Heart right ventricle (tissue), 16 donors: ENCODE measurements around the gene EZR. TPM values are rescaled to one million over a fixed set of nuclear protein-coding genes. Genes with fewer than 3 reads are reported as not detected.

Experiments used
- ATAC-seq, 8 donors: fragments of 200-7000 bp; cut with Tn5 transposase; one replicate each; pipeline ENCODE4 v1.9.1; 2020; ENCODE audit warnings: mild to moderate bottlenecking in 8 of 8, moderate library complexity in 8 of 8, moderate number of reproducible peaks in 1 of 8
- DNase-seq, 2 donors: peaks; one replicate each; pipeline ENCODE4 v3.0.0-alpha.2; 2020
- H3K27ac ChIP-seq, 10 donors: fragments of 200-600 bp; sonication (generic) in 2 of 10; one replicate each; pipeline versions ENCODE4 v1.5.0 to v1.8.0; 2020 to 2022; ENCODE audit warnings: mild to moderate bottlenecking in 3 of 10
- H3K27me3 ChIP-seq, 7 donors: fragments of 200-600 bp; one replicate each; pipeline ENCODE4 v1.8.0; 2021 to 2022; ENCODE audit warnings: mild to moderate bottlenecking in 2 of 7
- H3K36me3 ChIP-seq, 9 donors: fragments of 200-600 bp; sonication (generic) in 1 of 9; one replicate each; pipeline versions ENCODE4 v1.5.0 to v1.8.0; 2020 to 2022; ENCODE audit warnings: mild to moderate bottlenecking in 2 of 9
- H3K4me1 ChIP-seq, 9 donors: fragments of 200-600 bp; sonication (generic) in 1 of 9; one replicate each; pipeline versions ENCODE4 v1.5.0 to v1.8.0; 2020 to 2022; ENCODE audit warnings: mild to moderate bottlenecking in 4 of 9
- H3K4me3 ChIP-seq, 10 donors: fragments of 200-600 bp; sonication (generic) in 2 of 10; one replicate each; pipeline versions ENCODE4 v1.5.0 to v1.8.0; 2020 to 2022; ENCODE audit warnings: mild to moderate bottlenecking in 7 of 10, moderate library complexity in 2 of 10
- H3K9me3 ChIP-seq, 11 donors: fragments of 200-600 bp in 10 of 11; sonication (generic) in 2 of 11; one replicate each; pipeline versions ENCODE4 v1.5.0 to v1.8.0; 2013 to 2022; ENCODE audit warnings: mild to moderate bottlenecking in 2 of 11, control low read depth in 1 of 11, moderate library complexity in 1 of 11
- WGBS, 2 donors: extraction: QIAGEN DNeasy Blood & Tissue Kit; methylation state at CpG; one replicate each; pipeline ENCODE4 v1.1.7; 2013; ENCODE audit warnings: inconsistent platforms in 1 of 2; 5-methylcytosine and 5-hydroxymethylcytosine counted together
- intact Hi-C, 10 donors: fragments of 100-400 bp; cut with DNase I; formaldehyde crosslinking; loops; one replicate each; pipeline versions ENCODE4 v1.11.1 to v1.14.2; 2022
- polyA plus RNA-seq, 2 donors: library from polyadenylated mRNA; stranded (reverse); fragments of 200-250 nt; gene quantifications; one replicate each; pipeline ENCODE4 v1.2.3, GENCODE V29; 2013
- total RNA-seq, 10 donors: library from RNA; stranded (reverse); fragmentation: NEBNext Ultra II Directional in 3 of 10; extraction: Animal tissue kit (Norgen Biotek cat#: 25700) in 3 of 10; gene quantifications; one replicate each; pipeline versions ENCODE4 v1.2.1 to v1.2.4, GENCODE V29; 2021 to 2023
- TF ChIP-seq, protein P1 (sequence below), 9 donors: fragments of 200-600 bp; sonication (generic) in 2 of 9; IDR thresholded peaks; one replicate each; pipeline versions ENCODE4 v1.5.0 to v1.8.0; 2021 to 2022; ENCODE audit warnings: antibody characterized with exemption in 9 of 9, mild to moderate bottlenecking in 5 of 9, moderate library complexity in 1 of 9
- donor health status: Arrhythmogenic right ventricular cardiomyopathy.
- donor health status: ischemic (EF 13 %, LVEDD 7.1; RV severe dilation, severe dysfunction).
- donor health status: healthy with polysubstance abuse.
- donor health status: DM: no; HTN: yes; CAD: no.
- donor health status: DM: no; HTN: no; CAD: no.
- donor health status: ischemic (EF 25% LVEDD 6.9; RV normal size, moderate dysfunction).
- donor health status: ischemic (EF 25% LVEDD 5.7; RV mildly dilated, moderate dysfunction).
- donor health status: healthy.
- donor health status: DM: yes; HTN: yes; CAD: no.
- donor health status: Ischemic cardiomyopathy.
- donor health status: ischemic (EF 35%, LVEDD 5.7; RV mildly dilated, moderate dysfunction).
- donor health status: nonischemic (EF 11% LVEDD 7.7; RV severe dilation, severe dysfunction).
- donor health status: DM: yes; HTN: yes; CAD: no.
- donor health status: PGD.
- donor health status: ischemic (EF 29% LVEDD 5.4; RV normal size, mild dysfunction).
- donor health status: nonischemic (EF 23%, LVEDD 6.1; RV moderate dilation, normal function).

The EZR gene
- total and polyA plus RNA-seq, 12 donors: 90.3 to 322 (median 186) TPM

DNA sequence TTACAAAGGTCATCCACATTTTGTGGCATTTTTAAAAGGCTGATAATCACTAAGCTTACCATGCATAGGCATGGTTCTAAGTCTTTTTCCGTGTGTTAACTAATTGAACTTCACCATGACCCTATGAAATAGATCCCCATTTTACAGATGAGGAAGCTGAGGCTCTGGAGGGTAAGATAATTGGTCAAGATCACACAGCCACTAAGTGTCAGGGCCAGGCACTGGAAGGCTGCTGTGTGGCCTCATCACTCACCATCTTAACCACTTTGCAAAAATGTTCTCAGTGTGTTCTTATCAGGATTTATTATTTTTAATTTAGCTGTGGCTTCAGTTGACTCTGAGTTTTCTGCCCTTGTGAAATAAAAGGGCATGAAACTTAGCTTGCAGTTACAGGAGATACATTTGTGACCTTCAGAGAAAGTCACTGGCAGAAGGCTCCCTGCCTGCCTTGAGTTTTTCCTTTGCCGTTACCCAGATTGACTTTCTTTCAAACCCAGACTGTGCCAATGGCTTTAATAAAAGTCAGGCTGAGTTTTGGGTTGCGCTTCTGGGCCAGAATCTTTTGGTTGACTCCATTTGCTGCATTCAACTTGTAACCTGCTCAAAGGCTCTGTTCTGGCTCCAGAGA lies 82.0 kb downstream of the EZR start:
- intact Hi-C loops: no loop called here
- H3K4me3 ChIP-seq: no peak overlapping the region
- peaks cover 0 to 3% (median 0%) of the 10 kb centered on the region in 9 donors for H3K36me3 ChIP-seq
- H3K4me1 ChIP-seq: no peaks in the 10 kb centered on the region
- H3K27me3 ChIP-seq: no peaks in the 10 kb centered on the region
- ATAC-seq (peak in 2 of 8 donors; percentile 10 to 74), DNase-seq (no peak)
- no peak overlapping the region for H3K27ac ChIP-seq
- 80 to 84% methylated on average over 3 of the region's 3 CpGs for WGBS, 2 donors
- peaks cover 0 to 36% (median 6%) of the 10 kb centered on the region in 11 donors for H3K9me3 ChIP-seq
- TF ChIP-seq, protein P1, sequence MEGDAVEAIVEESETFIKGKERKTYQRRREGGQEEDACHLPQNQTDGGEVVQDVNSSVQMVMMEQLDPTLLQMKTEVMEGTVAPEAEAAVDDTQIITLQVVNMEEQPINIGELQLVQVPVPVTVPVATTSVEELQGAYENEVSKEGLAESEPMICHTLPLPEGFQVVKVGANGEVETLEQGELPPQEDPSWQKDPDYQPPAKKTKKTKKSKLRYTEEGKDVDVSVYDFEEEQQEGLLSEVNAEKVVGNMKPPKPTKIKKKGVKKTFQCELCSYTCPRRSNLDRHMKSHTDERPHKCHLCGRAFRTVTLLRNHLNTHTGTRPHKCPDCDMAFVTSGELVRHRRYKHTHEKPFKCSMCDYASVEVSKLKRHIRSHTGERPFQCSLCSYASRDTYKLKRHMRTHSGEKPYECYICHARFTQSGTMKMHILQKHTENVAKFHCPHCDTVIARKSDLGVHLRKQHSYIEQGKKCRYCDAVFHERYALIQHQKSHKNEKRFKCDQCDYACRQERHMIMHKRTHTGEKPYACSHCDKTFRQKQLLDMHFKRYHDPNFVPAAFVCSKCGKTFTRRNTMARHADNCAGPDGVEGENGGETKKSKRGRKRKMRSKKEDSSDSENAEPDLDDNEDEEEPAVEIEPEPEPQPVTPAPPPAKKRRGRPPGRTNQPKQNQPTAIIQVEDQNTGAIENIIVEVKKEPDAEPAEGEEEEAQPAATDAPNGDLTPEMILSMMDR (IDR thresholded peaks at IDR 0.05): no peak

DNA sequence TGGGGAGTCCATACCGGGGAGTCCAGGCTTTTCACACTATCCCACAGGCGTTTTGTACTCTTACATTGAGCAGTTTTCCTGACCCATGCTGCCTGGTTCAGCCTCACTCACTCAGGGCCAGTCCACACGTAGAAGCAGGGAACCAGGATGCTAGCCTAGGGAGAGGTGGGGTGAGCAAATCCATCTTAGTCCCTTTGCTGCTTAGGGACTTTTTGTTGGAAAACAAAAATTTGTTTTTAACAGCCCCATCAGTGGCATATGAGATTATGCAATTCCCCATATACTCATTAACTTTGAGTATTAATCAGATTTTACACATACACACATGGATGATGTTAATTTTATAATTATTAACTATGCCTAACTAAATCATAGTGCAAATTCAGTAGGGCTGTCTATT lies 84.2 kb downstream of the EZR start:
- no peak for ATAC-seq
- Histone ChIP-seq H3K4me1 (no peaks in the 10 kb centered on the region), H3K27ac (no peak overlapping the region), H3K36me3 (peaks cover 0 to 6% (median 0%) of the 10 kb centered on the region in 9 donors), H3K4me3 (no peak overlapping the region), H3K27me3 (no peaks in the 10 kb centered on the region), H3K9me3 (peaks cover 0 to 36% (median 6%) of the 10 kb centered on the region in 11 donors)
- WGBS, 2 donors: 84 to 87% methylated on average over 3 of the region's 3 CpGs
- DNase-seq: no peak
- TF ChIP-seq, protein P1 (IDR thresholded peaks at IDR 0.05): no peak
- intact Hi-C loops: no loop called here

DNA sequence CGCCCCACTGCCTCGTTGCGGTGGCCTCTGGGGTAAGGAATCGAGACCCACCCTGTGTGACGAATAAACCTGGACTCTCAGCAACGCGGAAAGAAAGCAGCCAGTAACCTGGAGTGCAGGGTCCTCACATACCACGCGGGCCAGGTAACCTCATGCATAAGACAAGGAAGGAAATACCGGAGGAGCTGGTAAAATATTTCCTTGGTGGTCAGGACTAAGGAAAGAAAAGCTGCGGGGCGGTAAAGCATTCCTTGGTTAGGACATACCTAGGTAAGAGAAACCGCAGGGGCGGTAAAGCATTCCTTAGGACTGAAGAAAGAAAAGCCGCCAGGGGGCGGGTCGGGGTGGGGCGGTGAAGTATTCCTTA lies 88.6 kb downstream of the EZR start:
- H3K27me3 ChIP-seq: no peaks in the 10 kb centered on the region
- H3K36me3 ChIP-seq: peaks cover 0 to 35% (median 0%) of the 10 kb centered on the region in 9 donors
- no peaks in the 10 kb centered on the region for H3K4me1 ChIP-seq
- no peak overlapping the region for H3K27ac ChIP-seq
- DNase-seq: no peak
- 96% methylated on average over 18 of the region's 18 CpGs for WGBS, 2 donors
- peaks cover 0 to 31% (median 0%) of the 10 kb centered on the region in 11 donors for H3K9me3 ChIP-seq
- TF ChIP-seq, protein P1 (IDR thresholded peaks at IDR 0.05): no peak
- no peak for ATAC-seq
- intact Hi-C loops: no loop called here
- H3K4me3 ChIP-seq: no peak overlapping the region

DNA sequence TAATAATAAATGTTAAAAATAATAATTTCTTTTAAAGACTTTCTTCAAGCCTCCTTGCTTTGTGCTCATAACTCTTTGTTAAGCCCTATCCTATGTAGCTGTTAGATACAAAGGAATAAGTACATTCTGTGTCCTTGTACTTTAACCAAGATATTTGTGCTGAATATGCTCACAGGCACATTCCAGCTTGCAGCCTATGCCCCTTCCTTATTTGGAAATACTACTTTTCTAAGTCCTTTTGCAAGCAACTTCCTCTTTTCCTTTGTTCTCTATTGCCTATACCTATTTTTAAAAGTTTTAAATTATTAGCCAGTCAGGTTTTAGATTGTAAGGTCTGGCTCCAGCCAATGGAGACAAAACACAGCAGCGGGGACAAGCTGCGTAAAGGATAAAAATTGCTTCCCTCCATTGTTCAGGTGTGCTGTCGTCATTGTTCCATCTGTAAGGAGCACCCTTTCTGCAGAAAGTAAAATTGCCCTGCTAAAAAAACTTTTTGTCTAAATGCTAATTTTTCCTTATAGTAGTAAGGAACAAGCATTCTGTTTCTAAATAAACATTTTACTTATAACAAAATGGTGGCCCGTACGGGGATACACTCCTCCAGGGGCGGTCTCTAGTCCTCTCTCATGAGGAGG lies 89.1 kb downstream of the EZR start:
- intact Hi-C loops: no loop called here
- Histone ChIP-seq H3K27ac (no peak overlapping the region), H3K36me3 (peaks cover 0 to 36% (median 0%) of the 10 kb centered on the region in 9 donors), H3K4me1 (no peaks in the 10 kb centered on the region), H3K4me3 (no peak overlapping the region), H3K9me3 (peaks cover 0 to 31% (median 0%) of the 10 kb centered on the region in 11 donors), H3K27me3 (no peaks in the 10 kb centered on the region)
- ATAC-seq: no peak
- DNase-seq: no peak
- TF ChIP-seq, protein P1 (IDR thresholded peaks at IDR 0.05): no peak
- WGBS, 2 donors: 93 to 97% methylated on average over 6 of the region's 6 CpGs
